ENCODE measurements around the gene TUBA8.
"Not testable (repeated sequence)": the region's sequence is repeated elsewhere in the genome, so short reads cannot be mapped to it uniquely, and the experiment has no call there.

Gene TUBA8

GRCh38 chr22:18105981-18106380 is 4.6 kb upstream of the TUBA8 start:
- DNase-seq, result not testable (repeated sequence)

GRCh38 chr22:18106550-18107341 is 3.9 kb upstream of the TUBA8 start:
- DNase-seq, result not testable (repeated sequence)

- DNase-seq, result no peak
Measured at GRCh38 chr22:18108187-18108586, 2.4 kb upstream of the TUBA8 start.

- DNase-seq, result no peak
Measured at GRCh38 chr22:18109410-18110193, 1.0 kb upstream of the TUBA8 start.

- no peak for DNase-seq
Measured at GRCh38 chr22:18110954-18111758, 547 bp downstream of the TUBA8 start.

- DNase-seq, result no peak
Measured at GRCh38 chr22:18111759-18112330, 1.2 kb downstream of the TUBA8 start.

GRCh38 chr22:18112440-18112839 is 1.8 kb downstream of the TUBA8 start:
- no peak for DNase-seq

GRCh38 chr22:18113680-18114394 is 3.2 kb downstream of the TUBA8 start:
- no peak for DNase-seq

GRCh38 chr22:18114495-18114894 is 3.9 kb downstream of the TUBA8 start:
- DNase-seq, result no peak

- DNase-seq, result no peak
Measured at GRCh38 chr22:18114976-18115652, 4.5 kb downstream of the TUBA8 start.

GRCh38 chr22:18115906-18116371 is 5.3 kb downstream of the TUBA8 start:
- no peak for DNase-seq

GRCh38 chr22:18116634-18117033 is 6.0 kb downstream of the TUBA8 start:
- no peak for DNase-seq

GRCh38 chr22:18118345-18118915 is 7.8 kb downstream of the TUBA8 start:
- DNase-seq, result no peak

GRCh38 chr22:18119409-18120110 is 9.0 kb downstream of the TUBA8 start:
- no peak for DNase-seq

GRCh38 chr22:18120857-18121256 is 10.2 kb downstream of the TUBA8 start:
- no peak for DNase-seq

- DNase-seq, result no peak
Measured at GRCh38 chr22:18121506-18121905, 10.9 kb downstream of the TUBA8 start.

- DNase-seq, result no peak
Measured at GRCh38 chr22:18121954-18122554, 11.4 kb downstream of the TUBA8 start.

- not testable (repeated sequence) for DNase-seq
Measured at GRCh38 chr22:18123476-18124025, 12.9 kb downstream of the TUBA8 start.

Measured in hypothalamus (tissue), 51 donors.